GM12872 (cell line): ENCODE measurements around the gene MLF1.

Experiments
- TF ChIP-seq, protein P1 (sequence below): IDR thresholded peaks from 3 replicates; pipeline ENCODE4 v1.5.1; 2011; ENCODE audit warnings: low read depth, mild to moderate bottlenecking, low read length, moderate library complexity; ENCODE audit not compliant: insufficient read depth

The MLF1 gene

DNA sequence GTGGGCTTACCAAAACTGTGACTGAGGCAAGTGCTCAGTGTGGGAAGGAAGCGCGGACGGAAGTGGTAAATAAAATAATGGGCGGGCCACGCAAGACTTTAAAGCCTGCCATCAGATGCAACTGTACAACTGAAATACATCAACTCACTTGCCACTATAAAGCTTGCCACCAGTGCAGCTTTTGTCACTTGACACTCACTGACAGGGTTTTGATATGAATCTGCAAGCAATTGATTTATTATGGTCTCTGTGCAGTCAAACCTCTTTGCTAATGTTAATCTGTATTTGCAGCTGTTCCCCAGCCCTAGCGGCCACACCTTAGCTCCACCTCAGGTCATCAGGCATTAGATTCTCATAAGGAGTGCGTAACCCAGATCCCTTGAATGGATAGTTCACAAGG, 71.0 kb downstream of the MLF1 start:
- TF ChIP-seq, protein P1, sequence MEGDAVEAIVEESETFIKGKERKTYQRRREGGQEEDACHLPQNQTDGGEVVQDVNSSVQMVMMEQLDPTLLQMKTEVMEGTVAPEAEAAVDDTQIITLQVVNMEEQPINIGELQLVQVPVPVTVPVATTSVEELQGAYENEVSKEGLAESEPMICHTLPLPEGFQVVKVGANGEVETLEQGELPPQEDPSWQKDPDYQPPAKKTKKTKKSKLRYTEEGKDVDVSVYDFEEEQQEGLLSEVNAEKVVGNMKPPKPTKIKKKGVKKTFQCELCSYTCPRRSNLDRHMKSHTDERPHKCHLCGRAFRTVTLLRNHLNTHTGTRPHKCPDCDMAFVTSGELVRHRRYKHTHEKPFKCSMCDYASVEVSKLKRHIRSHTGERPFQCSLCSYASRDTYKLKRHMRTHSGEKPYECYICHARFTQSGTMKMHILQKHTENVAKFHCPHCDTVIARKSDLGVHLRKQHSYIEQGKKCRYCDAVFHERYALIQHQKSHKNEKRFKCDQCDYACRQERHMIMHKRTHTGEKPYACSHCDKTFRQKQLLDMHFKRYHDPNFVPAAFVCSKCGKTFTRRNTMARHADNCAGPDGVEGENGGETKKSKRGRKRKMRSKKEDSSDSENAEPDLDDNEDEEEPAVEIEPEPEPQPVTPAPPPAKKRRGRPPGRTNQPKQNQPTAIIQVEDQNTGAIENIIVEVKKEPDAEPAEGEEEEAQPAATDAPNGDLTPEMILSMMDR = no peak

GRCh38 chr3:158642474-158643210, 71.6 kb downstream of the MLF1 start:
- TF ChIP-seq, protein P1 = no peak

- TF ChIP-seq, protein P1 = peak; percentile 99
Observed at GRCh38 chr3:158644345-158644908, 73.4 kb downstream of the MLF1 start, which contains the start of gene GFM1. TSS of gene GFM1 (plus strand) at chr3:158644527. CDS start at chr3:158644635, 108 bp downstream.

DNA sequence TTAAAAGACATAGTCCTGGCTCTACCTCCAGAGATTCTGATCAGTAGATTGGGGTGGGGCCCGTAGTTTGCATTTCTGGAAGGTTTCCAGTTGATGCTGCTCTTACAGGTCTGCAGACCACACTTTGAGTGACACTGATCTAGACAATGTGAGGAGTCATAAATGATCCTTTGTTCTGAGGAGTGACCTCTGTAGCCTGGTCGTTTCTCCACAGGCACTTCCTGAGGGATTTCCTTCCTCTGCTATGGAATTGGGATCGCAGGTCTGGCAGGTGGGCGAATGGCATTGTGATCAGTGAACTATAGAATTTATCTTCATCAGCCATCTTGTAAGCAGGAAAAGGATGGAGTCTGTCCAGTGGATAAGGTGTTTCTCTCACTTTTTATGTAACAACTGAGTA, 78.8 kb downstream of the MLF1 start:
- TF ChIP-seq, protein P1 = no peak

DNA sequence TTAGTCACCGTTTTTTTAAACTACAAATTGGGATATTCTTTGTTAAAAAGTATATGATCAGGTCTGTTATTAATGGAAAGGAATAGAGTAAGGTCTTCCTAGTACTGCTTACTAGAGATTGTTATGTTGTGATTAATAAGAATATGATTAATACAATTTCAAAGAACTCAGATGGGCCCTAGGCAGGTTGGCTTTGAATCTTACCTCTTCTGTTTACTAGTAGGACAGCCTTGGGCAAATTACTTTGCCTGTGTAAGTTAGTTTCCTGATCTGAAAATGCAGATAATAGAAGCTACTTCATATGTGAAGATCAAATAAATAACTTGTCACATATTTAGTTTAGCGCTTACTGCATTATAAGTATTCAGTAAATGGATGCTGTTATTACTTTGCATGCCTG, 80.2 kb downstream of the MLF1 start:
- TF ChIP-seq, protein P1 = no peak

- TF ChIP-seq, protein P1 = no peak
Observed at GRCh38 chr3:158652463-158652862, 81.5 kb downstream of the MLF1 start.
